ENCODE data around the gene UGT1A8. TPM values are rescaled to one million over a fixed set of nuclear protein-coding genes. Genes with fewer than 3 reads are reported as not detected.

Gene UGT1A8
- total and polyA plus RNA-seq, 2 experiments from 2014 or later = 0.45 TPM; not detected in 1

DNA sequence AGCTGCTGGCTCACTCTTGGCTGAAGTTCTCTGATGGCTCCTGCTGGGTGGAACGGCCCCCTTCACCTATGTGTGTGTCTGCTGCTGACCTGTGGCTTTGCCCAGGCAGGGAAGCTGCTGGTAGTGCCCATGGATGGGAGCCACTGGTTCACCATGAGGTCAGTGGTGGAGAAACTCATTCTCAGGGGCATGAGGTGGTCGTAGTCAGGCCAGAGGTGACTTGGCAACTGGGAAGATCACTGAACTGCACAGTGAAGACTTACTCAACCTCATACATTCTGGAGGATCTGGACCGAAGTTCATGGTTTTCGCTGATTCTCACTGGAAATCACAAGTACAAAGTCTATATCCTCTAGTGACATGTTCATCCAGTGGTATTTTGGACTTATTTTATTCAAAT lies 13.9 kb upstream of the UGT1A8 start (continued):
- TF ChIP-seq, protein P1, sequence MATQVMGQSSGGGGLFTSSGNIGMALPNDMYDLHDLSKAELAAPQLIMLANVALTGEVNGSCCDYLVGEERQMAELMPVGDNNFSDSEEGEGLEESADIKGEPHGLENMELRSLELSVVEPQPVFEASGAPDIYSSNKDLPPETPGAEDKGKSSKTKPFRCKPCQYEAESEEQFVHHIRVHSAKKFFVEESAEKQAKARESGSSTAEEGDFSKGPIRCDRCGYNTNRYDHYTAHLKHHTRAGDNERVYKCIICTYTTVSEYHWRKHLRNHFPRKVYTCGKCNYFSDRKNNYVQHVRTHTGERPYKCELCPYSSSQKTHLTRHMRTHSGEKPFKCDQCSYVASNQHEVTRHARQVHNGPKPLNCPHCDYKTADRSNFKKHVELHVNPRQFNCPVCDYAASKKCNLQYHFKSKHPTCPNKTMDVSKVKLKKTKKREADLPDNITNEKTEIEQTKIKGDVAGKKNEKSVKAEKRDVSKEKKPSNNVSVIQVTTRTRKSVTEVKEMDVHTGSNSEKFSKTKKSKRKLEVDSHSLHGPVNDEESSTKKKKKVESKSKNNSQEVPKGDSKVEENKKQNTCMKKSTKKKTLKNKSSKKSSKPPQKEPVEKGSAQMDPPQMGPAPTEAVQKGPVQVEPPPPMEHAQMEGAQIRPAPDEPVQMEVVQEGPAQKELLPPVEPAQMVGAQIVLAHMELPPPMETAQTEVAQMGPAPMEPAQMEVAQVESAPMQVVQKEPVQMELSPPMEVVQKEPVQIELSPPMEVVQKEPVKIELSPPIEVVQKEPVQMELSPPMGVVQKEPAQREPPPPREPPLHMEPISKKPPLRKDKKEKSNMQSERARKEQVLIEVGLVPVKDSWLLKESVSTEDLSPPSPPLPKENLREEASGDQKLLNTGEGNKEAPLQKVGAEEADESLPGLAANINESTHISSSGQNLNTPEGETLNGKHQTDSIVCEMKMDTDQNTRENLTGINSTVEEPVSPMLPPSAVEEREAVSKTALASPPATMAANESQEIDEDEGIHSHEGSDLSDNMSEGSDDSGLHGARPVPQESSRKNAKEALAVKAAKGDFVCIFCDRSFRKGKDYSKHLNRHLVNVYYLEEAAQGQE (IDR thresholded peaks at IDR 0.05; ENCODE audit: unreplicated experiment) = no peak
- no peak for TF ChIP-seq NANOG (IDR thresholded peaks at IDR 0.05; ENCODE audit: borderline replicate concordance)
- TF ChIP-seq POLR2AphosphoS5 (IDR thresholded peaks at IDR 0.05; ENCODE audit: low read depth) = no peak

GRCh38 chr2:233604826-233605225 lies 12.6 kb upstream of the UGT1A8 start:
- no peaks in the 10 kb centered on the region for H4K20me1 ChIP-seq (replicated peaks; ENCODE audit: insufficient read depth)
- H3K4me1 ChIP-seq (ENCODE audit: insufficient read depth) = no peaks in the 10 kb centered on the region
- H3K9me3 Mint-ChIP-seq = peaks cover 8% of the 10 kb centered on the region; the same call in 2 of the 3 replicates
- ATAC-seq (no peak), DNase-seq (ENCODE audit: low spot score) (no peak)
- no peak overlapping the region for H3K4me3 ChIP-seq
- H3K27ac ChIP-seq (ENCODE audit: low read depth) = no peak overlapping the region
- no peak overlapping the region for H3K4me3 Mint-ChIP-seq
- TF ChIP-seq CTCF (conservative IDR thresholded peaks at IDR 0.05; ENCODE audit: low read depth in 2 of 2) (no peak), ZNF114 (CRISPR knock-in tag; IDR thresholded peaks at IDR 0.05) (no peak), ZNF462 (CRISPR knock-in tag; IDR thresholded peaks at IDR 0.05) (no peak), EZH2 (IDR thresholded peaks at IDR 0.05; ENCODE audit: low read depth, unreplicated experiment) (no peak), NANOG (IDR thresholded peaks at IDR 0.05; ENCODE audit: borderline replicate concordance) (no peak), ZNF331 (CRISPR knock-in tag; IDR thresholded peaks at IDR 0.05; ENCODE audit: low read depth) (no peak), STAT1 (IDR thresholded peaks at IDR 0.05; ENCODE audit: unreplicated experiment) (no peak)
- TF ChIP-seq, protein P2, sequence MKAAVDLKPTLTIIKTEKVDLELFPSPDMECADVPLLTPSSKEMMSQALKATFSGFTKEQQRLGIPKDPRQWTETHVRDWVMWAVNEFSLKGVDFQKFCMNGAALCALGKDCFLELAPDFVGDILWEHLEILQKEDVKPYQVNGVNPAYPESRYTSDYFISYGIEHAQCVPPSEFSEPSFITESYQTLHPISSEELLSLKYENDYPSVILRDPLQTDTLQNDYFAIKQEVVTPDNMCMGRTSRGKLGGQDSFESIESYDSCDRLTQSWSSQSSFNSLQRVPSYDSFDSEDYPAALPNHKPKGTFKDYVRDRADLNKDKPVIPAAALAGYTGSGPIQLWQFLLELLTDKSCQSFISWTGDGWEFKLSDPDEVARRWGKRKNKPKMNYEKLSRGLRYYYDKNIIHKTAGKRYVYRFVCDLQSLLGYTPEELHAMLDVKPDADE (IDR thresholded peaks at IDR 0.05) = no peak
- no peak overlapping the region for H3K27ac Mint-ChIP-seq
- no peak overlapping the region for H2AFZ ChIP-seq
- H3K4me1 Mint-ChIP-seq = no peaks in the 10 kb centered on the region
- H3K36me3 ChIP-seq (ENCODE audit: insufficient read depth) = no peaks in the 10 kb centered on the region
- H3K27me3 Mint-ChIP-seq (ENCODE audit: insufficient read depth, low read depth, poor library complexity) = peaks cover 2% of the 10 kb centered on the region
- H3K27me3 ChIP-seq (ENCODE audit: insufficient read depth) = no peaks in the 10 kb centered on the region
- no peaks in the 10 kb centered on the region; the same call in 1 of the 2 replicates for H3K9me2 ChIP-seq (ENCODE audit: insufficient read depth)
- H3K79me2 ChIP-seq (replicated peaks; ENCODE audit: insufficient read depth) = no peaks in the 10 kb centered on the region
- H3F3A ChIP-seq (replicated peaks; ENCODE audit: low read depth) = no peaks in the 10 kb centered on the region
- no peak overlapping the region for H3K4me2 ChIP-seq
- no peaks in the 10 kb centered on the region for H3K36me3 Mint-ChIP-seq (ENCODE audit: low read depth)
